Measurements from ENCODE around the gene TMEM259. TPM values are rescaled to one million over a fixed set of nuclear protein-coding genes. Genes with fewer than 3 reads are reported as not detected.

Gene TMEM259
- total RNA-seq, 4 donors from 2014 or later = 146 to 179 (median 154) TPM

DNA sequence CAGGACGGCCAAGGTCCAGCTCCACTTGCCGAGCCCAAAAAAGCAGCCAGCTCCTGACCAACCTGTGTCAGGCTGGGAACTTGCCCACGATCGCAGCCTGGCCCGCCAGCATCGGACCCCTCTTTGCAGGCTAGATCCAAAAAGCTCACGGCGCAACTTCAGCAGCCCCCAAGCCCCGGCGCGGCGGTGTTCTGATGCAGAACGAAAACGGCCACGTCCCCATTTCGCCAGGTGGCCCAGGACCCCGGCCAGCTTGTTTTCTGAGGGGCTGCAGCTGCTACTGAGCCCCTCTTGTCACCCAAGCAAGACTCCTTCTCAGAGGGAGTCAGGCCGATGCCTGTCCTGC lies 1.3 kb downstream of the TMEM259 start:
- TF ChIP-seq EP300 (IDR thresholded peaks at IDR 0.05) (no peak), POLR2A (IDR thresholded peaks at IDR 0.05) (no peak), POLR2AphosphoS5 (IDR thresholded peaks at IDR 0.05) (no peak)
- TF ChIP-seq, protein P1, sequence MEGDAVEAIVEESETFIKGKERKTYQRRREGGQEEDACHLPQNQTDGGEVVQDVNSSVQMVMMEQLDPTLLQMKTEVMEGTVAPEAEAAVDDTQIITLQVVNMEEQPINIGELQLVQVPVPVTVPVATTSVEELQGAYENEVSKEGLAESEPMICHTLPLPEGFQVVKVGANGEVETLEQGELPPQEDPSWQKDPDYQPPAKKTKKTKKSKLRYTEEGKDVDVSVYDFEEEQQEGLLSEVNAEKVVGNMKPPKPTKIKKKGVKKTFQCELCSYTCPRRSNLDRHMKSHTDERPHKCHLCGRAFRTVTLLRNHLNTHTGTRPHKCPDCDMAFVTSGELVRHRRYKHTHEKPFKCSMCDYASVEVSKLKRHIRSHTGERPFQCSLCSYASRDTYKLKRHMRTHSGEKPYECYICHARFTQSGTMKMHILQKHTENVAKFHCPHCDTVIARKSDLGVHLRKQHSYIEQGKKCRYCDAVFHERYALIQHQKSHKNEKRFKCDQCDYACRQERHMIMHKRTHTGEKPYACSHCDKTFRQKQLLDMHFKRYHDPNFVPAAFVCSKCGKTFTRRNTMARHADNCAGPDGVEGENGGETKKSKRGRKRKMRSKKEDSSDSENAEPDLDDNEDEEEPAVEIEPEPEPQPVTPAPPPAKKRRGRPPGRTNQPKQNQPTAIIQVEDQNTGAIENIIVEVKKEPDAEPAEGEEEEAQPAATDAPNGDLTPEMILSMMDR (IDR thresholded peaks at IDR 0.05) = no peak
- H3K27ac ChIP-seq = peak overlapping the region in 3 of 4 donors; percentile 9 to 99 (median 99)
- no peak for ATAC-seq
- H3K27me3 ChIP-seq = no peaks in the 10 kb centered on the region
- H3K4me1 ChIP-seq = peaks cover 0 to 78% (median 59%) of the 10 kb centered on the region in 3 donors
- WGBS, 2 donors (ENCODE audit: low coverage in 1 of 2) = no CpG with 5 or more reads among the region's 18 CpGs
- H3K9me3 ChIP-seq = no peaks in the 10 kb centered on the region
- H3K36me3 ChIP-seq = peaks cover 0 to 16% of the 10 kb centered on the region in 2 donors
- peak overlapping the region; percentile 73 to 85 for H3K4me3 ChIP-seq

DNA sequence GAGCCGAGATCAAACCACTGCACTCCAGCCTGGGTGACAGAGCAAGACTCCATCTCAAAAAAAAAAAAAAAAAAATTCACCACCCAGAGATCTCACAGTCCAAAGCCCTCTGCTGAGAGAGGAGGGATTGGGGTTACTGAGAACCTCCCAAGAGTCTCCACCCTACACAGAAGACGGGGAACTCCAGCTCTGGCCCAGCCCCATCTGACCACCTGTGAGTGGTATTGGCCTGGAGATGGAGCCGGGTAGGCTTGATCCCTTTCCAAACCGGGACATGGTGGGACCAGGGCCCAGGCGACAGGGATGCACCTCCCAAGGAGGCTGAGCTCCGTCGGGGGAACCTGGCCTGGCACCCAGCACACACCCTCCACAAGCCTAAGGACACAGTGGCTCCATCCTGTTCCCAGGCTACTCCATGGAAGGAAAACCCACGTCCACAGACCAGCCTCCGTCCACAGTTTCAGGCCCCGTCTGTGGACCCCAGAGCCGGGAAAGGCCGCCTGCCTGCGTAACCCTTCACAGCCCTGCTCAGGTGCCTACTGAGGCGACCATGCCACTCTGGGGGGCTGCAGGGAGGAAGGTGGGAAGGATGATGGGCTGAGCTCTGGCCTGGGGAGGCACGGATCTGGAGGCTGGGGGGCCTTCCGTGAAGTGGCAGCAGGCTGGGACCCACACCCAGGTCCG lies 1.8 kb downstream of the TMEM259 start:
- Histone ChIP-seq H3K27ac (peak overlapping the region in 2 of 4 donors; percentile 99), H3K9me3 (no peaks in the 10 kb centered on the region), H3K27me3 (no peaks in the 10 kb centered on the region), H3K36me3 (peaks cover 0 to 21% of the 10 kb centered on the region in 2 donors), H3K4me3 (peak overlapping the region; percentile 73 to 85), H3K4me1 (peaks cover 0 to 83% (median 59%) of the 10 kb centered on the region in 3 donors)
- ATAC-seq = no peak
- 67 to 100% methylated on average over 1 of the region's 17 CpGs for WGBS, 2 donors (ENCODE audit: low coverage in 1 of 2)
- TF ChIP-seq EP300 (IDR thresholded peaks at IDR 0.05) = no peak

DNA sequence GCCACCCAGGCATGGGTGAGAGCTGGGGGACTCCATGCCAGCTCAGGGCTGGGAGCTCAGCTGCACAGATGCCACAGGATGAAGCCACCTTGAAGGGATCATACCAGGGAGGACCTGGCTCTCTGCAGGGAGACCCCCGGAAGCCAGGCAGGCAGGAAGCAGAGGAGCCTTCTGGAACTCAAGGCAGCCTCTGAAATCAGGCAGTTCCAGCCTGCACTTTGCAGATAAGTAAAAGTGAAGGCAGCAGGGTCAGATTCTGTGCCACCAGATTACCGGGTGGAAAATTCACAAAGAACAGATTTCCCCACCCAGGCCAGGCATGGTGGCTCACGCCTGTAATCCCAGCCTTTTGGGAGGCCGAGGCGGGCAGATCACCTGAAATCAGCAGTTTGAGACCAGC lies 2.5 kb downstream of the TMEM259 start:
- no peaks in the 10 kb centered on the region for H3K9me3 ChIP-seq
- H3K27ac ChIP-seq = peak overlapping the region in 1 of 4 donors; percentile 99
- peaks cover 0 to 89% (median 59%) of the 10 kb centered on the region in 3 donors for H3K4me1 ChIP-seq
- no peak for ATAC-seq
- TF ChIP-seq POLR2AphosphoS5 (IDR thresholded peaks at IDR 0.05) = no peak
- TF ChIP-seq, protein P1 (IDR thresholded peaks at IDR 0.05) = no peak
- no peak for TF ChIP-seq POLR2A (IDR thresholded peaks at IDR 0.05)
- no peak for TF ChIP-seq EP300 (IDR thresholded peaks at IDR 0.05)
- H3K36me3 ChIP-seq = peaks cover 0 to 28% of the 10 kb centered on the region in 2 donors
- H3K4me3 ChIP-seq = no peak overlapping the region
- no CpG with 5 or more reads among the region's 5 CpGs for WGBS, 2 donors (ENCODE audit: low coverage in 1 of 2)
- no peaks in the 10 kb centered on the region for H3K27me3 ChIP-seq

DNA sequence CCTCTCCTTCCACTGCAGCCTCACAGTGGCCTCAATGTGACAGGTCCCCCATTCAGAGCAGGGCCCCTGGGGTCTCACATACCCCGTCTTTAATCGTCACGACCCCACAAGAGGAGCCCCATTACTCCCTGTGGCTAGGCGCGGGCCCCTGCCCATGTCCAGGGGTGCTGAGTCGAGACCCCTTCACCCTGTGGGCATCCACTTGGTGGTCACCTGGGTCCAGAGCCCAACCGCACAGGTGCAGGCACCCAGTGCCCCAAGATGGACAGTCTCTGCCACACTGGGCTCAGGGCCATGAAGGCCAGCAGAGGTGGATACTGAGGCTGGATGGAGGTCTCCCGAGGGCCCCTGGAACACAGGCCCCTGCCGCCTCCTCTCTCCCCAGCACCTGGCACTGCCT lies 3.0 kb downstream of the TMEM259 start:
- ATAC-seq = no peak
- H3K4me1 ChIP-seq = peaks cover 0 to 86% (median 59%) of the 10 kb centered on the region in 3 donors
- peak overlapping the region in 2 of 4 donors; percentile 62 to 99 for H3K27ac ChIP-seq
- TF ChIP-seq, protein P1 (IDR thresholded peaks at IDR 0.05) = no peak
- TF ChIP-seq POLR2A (IDR thresholded peaks at IDR 0.05) (no peak), EP300 (IDR thresholded peaks at IDR 0.05) (no peak), POLR2AphosphoS5 (IDR thresholded peaks at IDR 0.05) (no peak)
- WGBS, 2 donors (ENCODE audit: low coverage in 1 of 2) = no CpG with 5 or more reads among the region's 9 CpGs
- H3K27me3 ChIP-seq = no peaks in the 10 kb centered on the region
- H3K9me3 ChIP-seq = no peaks in the 10 kb centered on the region
- H3K36me3 ChIP-seq = peaks cover 0 to 32% of the 10 kb centered on the region in 2 donors
- peak overlapping the region in 1 of 2 donors; percentile 7 for H3K4me3 ChIP-seq

DNA sequence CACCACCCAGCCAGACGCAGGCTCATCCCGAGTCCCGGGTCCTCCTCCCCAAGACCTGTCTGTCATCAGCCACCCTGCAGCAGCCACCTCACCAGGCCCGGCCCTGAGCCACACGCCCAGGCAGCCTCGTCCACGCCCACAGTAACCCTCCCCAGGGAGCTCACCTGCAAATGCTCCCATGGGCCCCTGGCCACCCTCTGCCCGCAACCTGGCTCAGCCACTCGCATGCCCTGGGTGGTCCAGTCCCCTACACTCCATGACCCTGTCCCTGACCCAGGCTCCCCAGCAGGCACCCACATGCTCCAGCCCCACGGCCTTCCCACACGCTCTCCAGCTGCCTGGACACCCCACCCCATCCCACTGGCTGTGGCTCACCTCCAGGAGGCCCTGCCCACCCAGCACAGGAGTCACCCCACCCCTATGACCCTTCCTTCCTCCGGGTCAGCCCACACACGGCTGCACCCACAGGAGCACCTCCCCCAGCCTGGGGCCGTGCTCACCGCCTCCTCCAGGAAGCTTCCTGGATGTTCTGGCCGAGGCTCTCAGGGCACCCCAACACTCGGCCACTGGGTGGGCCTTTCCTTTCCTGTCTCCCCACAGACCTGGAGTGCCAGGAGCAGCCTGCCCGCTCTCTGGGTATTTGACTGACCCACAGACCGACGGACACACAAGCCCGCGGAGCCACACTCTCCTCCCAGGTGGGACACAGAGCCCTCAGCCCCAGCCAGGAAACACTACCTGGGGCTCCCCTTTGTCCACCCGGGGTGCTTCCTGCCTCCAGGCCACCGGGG lies 3.6 kb downstream of the TMEM259 start:
- ATAC-seq = no peak
- Histone ChIP-seq H3K4me3 (peak overlapping the region in 1 of 2 donors; percentile 7), H3K27me3 (no peaks in the 10 kb centered on the region), H3K4me1 (peaks cover 0 to 80% (median 57%) of the 10 kb centered on the region in 3 donors), H3K36me3 (peaks cover 0 to 38% of the 10 kb centered on the region in 2 donors), H3K27ac (peak overlapping the region in 3 of 4 donors; percentile 62 to 99 (median 68)), H3K9me3 (no peaks in the 10 kb centered on the region)
- 51 to 60% methylated on average over 1 to 8 of the region's 24 CpGs for WGBS, 2 donors (ENCODE audit: low coverage in 1 of 2)
- TF ChIP-seq POLR2AphosphoS5 (IDR thresholded peaks at IDR 0.05) (no peak), EP300 (IDR thresholded peaks at IDR 0.05) (no peak), POLR2A (IDR thresholded peaks at IDR 0.05) (no peak)
- TF ChIP-seq, protein P1 (IDR thresholded peaks at IDR 0.05) = no peak

Measured in gastroesophageal sphincter (tissue), 4 donors.